Measurements from ENCODE around the gene ZNF548.
"Not testable (repeated sequence)": the region's sequence is repeated elsewhere in the genome, so short reads cannot be mapped to it uniquely, and the experiment has no call there.

The ZNF548 gene

GRCh38 chr19:57363688-57364181 lies 25.9 kb upstream of the ZNF548 start:
- H3K4me1 Mint-ChIP-seq = peaks cover 19% of the 10 kb centered on the region
- peak overlapping the region; percentile 99 for H3K27ac Mint-ChIP-seq
- DNase-seq = no peak

GRCh38 chr19:57366776-57367175 lies 22.9 kb upstream of the ZNF548 start:
- peaks cover 41% of the 10 kb centered on the region for H3K36me3 Mint-ChIP-seq (ENCODE audit: low read depth)
- no peak overlapping the region for H3K4me3 Mint-ChIP-seq
- peaks cover 2% of the 10 kb centered on the region for H3K27me3 Mint-ChIP-seq (ENCODE audit: low read depth, poor library complexity)
- H3K9me3 Mint-ChIP-seq = peaks cover 6% of the 10 kb centered on the region
- DNase-seq = no peak
- no peak for TF ChIP-seq CTCF (IDR thresholded peaks at IDR 0.05)
- H3K27ac Mint-ChIP-seq = no peak overlapping the region
- H3K4me1 Mint-ChIP-seq = peaks cover 19% of the 10 kb centered on the region

More at GRCh38 chr19:57363688-57364181, 25.9 kb upstream of the ZNF548 start:
- peaks cover 9% of the 10 kb centered on the region for H3K9me3 Mint-ChIP-seq
- H3K27me3 Mint-ChIP-seq (ENCODE audit: low read depth, poor library complexity) = peaks cover 2% of the 10 kb centered on the region
- H3K4me3 Mint-ChIP-seq = peak overlapping the region; percentile 98
- TF ChIP-seq CTCF (IDR thresholded peaks at IDR 0.05) = no peak
- peaks cover 39% of the 10 kb centered on the region for H3K36me3 Mint-ChIP-seq (ENCODE audit: low read depth)

GRCh38 chr19:57374179-57374578 lies 15.5 kb upstream of the ZNF548 start:
- no peak for DNase-seq
- Mint-ChIP-seq H3K4me1 (no peaks in the 10 kb centered on the region), H3K36me3 (ENCODE audit: low read depth) (peaks cover 91% of the 10 kb centered on the region), H3K27ac (no peak overlapping the region), H3K27me3 (ENCODE audit: low read depth, poor library complexity) (no peaks in the 10 kb centered on the region), H3K4me3 (no peak overlapping the region), H3K9me3 (peaks cover 66% of the 10 kb centered on the region)
- TF ChIP-seq CTCF (IDR thresholded peaks at IDR 0.05) = no peak

GRCh38 chr19:57374647-57375046 lies 15.0 kb upstream of the ZNF548 start:
- DNase-seq; H3K4me1 Mint-ChIP-seq; H3K27me3 Mint-ChIP-seq (ENCODE audit: low read depth, poor library complexity); H3K4me3 Mint-ChIP-seq; H3K27ac Mint-ChIP-seq: not testable (repeated sequence)
- H3K36me3 Mint-ChIP-seq (ENCODE audit: low read depth) = peaks cover 96% of the 10 kb centered on the region
- H3K9me3 Mint-ChIP-seq = peaks cover 71% of the 10 kb centered on the region

- H3K36me3 Mint-ChIP-seq (ENCODE audit: low read depth) = peaks cover 88% of the 10 kb centered on the region
- H3K27ac Mint-ChIP-seq = no peak overlapping the region
- peaks cover 5% of the 10 kb centered on the region for H3K27me3 Mint-ChIP-seq (ENCODE audit: low read depth, poor library complexity)
- no peak for DNase-seq
- no peaks in the 10 kb centered on the region for H3K4me1 Mint-ChIP-seq
- H3K9me3 Mint-ChIP-seq = peaks cover 80% of the 10 kb centered on the region
- H3K4me3 Mint-ChIP-seq = no peak overlapping the region
- no peak for TF ChIP-seq CTCF (IDR thresholded peaks at IDR 0.05)
Measured at GRCh38 chr19:57376151-57376550, 13.5 kb upstream of the ZNF548 start.

GRCh38 chr19:57377498-57378146 lies 12.0 kb upstream of the ZNF548 start:
- no peak for TF ChIP-seq CTCF (IDR thresholded peaks at IDR 0.05)
- Mint-ChIP-seq H3K27ac (no peak overlapping the region), H3K4me3 (no peak overlapping the region), H3K36me3 (ENCODE audit: low read depth) (peaks cover 73% of the 10 kb centered on the region), H3K27me3 (ENCODE audit: low read depth, poor library complexity) (peaks cover 7% of the 10 kb centered on the region), H3K4me1 (no peaks in the 10 kb centered on the region), H3K9me3 (peaks cover 79% of the 10 kb centered on the region)
- no peak for DNase-seq
